ENCODE results near the gene KCNK15.
"Not testable (repeated sequence)": the region's sequence is repeated elsewhere in the genome, so short reads cannot be mapped to it uniquely, and the experiment has no call there.

The KCNK15 gene

DNA sequence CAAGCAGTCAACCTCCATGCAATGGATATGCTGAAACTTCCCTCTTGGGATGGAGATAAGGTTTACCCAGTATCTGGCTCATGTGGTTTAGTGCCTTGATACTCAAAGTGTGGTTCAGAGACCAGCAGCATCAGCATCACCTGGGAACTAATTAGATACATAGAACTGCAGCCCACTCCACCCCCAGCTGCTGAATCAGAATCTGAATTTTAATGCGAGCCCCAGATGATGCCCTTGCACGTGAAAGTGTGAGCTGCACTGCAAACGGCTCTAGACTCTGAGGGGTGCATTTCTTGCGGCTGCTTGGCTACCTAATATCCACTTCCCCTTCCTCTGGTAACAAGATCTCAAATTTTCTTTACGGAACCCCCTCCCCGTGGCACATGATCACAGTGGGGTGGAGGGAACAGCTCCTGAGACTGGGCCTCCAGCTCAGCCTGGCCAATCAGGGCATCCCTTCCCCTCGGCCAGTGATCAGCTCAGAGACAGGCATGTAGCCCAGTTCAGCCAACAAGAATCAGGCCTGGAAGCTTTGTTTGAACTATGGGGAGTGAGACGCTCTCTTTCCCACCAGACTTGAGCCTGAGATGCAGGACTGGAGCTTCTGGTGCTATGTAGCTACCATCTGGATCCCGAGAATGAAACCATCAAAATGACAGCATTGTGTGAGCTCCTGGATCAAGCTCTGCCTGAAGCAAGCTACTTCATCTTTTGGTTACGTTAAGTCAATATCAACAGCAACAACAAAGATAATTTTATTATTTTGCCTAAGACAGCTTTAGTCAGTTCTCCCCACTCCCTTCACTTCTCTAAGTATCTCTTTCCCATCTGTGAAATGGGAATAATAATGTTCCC, 12.8 kb downstream of the KCNK15 start:
- DNase-seq (ENCODE audit: low spot score), result no peak

DNA sequence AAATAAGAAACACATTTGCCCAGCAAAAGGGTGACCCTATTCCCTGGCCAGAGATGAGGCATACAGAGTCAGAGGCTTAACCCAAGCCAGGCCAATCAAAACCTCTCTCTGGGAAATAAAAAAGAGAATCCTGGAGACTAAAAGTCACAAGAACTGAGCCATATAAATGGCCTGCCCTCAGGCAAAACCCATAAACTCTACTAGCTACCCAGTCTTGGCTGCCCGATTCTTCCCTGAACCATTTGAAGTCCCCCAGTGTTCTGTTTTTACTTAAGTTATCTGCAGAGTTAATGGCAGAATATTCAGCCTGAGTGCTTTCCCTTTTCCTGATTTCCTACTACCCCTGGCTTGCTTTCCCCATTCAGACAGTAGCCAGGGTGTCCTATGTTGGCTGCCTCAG, 13.9 kb downstream of the KCNK15 start:
- DNase-seq (ENCODE audit: low spot score), result no peak

DNA sequence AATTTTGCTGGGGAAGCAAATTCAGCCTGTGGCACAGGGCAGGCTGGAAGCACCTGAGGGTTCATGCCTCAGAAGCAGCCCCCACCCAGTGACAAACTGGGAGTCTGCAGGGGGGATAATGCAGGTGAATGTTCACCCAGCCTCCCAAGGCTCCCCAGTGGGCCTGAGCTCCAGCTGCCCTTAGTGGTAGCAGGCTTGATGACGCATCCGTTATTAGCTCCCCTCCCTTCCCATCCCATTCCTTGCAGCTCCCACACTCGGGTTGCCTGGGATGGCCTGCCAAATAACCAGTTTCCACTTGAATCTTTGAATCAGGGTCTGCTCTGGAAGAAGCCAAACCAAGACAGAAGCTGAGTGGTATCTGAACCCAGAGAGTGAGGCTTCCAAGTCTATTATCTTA, 15.8 kb downstream of the KCNK15 start:
- DNase-seq (ENCODE audit: low spot score), result no peak

DNA sequence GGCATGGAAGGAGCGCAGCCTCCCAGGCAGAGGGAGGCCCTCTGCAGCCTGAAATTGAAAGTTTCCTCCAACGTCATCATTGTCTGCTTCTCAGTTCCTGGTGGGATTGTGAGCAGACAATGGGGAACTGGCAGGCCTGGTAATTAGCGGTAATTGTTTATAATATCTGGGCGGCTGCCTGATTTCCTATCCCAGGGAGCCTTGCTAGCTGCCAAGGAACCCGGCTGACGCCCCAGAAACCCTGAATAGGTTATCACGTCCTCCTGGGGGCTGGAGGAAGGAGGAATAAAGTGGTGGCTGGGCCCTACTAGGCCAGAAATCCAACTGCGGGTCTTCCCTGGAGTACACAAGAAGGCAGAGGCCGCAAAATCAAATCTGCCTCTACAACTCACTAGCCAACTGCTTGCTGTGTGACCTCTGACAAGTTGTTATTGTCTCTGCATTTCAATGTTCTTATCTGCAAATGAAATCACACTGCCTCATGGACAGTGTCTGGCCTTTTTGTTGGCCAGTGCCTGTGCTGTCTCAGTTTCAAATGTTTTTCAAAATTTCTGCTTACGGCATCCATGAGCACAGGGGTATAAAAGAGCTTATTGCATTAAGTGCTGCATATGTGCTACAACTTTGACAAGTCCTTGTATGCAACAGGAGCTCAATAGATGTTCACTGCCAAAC, 16.9 kb downstream of the KCNK15 start:
- DNase-seq (ENCODE audit: low spot score), result no peak

DNA sequence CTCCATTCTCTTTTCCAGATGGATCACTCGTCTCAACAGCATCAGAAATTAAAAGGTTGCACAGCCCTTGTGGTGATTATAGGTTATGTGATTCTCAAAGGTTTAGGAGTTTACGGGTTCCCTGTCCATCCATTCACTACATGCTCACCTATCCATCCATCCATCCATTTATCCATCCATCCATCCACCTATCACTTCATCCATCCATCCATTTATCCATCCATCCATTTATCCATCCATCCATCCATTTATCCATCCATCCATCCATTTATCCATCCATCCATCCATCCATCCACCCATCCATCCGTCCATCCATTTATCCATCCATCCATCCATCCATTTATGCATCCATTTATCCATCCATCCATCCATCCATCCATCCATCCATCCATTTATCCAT, 18.1 kb downstream of the KCNK15 start:
- not testable (repeated sequence) for DNase-seq (ENCODE audit: low spot score)

DNA sequence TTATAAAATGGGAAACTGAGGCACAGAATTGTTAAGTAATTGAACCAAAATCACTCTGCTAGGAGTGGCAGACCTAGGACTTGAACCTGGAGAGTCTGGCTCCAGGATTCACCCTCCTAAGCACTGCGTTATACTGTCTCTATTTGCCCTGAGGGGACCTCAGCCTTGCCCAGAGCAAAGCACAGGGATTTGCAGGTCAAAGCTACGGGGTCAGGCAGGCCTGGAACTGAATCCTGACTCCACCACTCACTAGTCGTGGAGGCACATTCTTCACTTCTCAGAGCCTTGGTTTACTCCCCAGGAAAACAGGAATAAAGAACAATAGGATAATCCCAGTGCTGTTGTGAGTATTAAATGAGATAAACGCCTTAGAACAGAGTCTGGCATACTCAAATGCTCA, 19.4 kb downstream of the KCNK15 start:
- DNase-seq (ENCODE audit: low spot score), result no peak

DNA sequence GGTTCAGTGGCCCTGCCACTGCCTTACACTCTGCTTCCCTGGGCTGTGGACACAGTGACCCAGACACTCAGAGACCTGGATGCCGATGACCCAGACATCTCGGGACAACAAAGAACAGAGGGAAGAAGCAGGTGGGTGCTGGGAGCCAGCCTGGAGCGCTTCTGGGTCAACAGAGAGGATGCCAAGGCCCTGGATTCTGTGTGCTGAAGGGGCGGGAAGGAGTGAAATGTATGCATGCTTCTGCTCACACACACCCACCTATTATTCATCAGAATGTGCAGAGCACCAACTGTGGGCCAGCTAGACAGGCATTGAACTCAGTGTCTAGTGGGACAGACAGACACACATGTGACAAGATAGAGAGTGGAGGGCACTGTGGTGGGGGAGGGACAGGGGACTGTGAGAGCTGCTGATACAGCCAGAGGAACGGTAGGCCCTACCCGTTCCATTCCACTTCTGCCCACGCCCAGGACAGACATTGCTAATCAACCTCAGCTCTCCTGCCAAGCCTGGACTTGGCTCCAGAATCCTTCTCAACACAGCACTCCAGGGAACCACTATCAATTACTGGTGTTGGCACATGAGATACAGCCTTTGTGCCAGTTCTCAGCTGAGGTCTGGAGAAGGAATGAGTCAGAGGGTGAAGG, 20.2 kb downstream of the KCNK15 start:
- DNase-seq (ENCODE audit: low spot score), result no peak

DNA sequence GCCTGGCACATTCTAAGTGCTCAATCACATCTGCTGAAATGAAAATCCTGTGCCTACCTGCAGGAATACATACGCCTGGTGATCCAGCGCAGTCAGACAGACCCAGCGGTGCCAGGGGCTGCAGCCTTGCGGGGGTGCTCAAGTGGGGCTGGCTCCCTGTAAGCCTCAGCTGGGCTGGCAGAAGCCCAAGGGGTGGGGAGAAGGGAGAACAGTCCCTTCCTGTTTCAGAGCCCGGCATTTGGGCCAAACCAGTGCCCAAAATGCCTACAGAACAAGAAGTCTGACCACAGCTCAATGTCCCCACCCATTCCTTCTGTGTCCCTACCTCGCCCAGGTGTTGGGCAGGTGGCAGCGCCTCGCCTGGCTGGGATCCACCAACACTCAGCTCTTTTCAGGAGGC, 22.6 kb downstream of the KCNK15 start:
- no peak for DNase-seq (ENCODE audit: low spot score)

DNA sequence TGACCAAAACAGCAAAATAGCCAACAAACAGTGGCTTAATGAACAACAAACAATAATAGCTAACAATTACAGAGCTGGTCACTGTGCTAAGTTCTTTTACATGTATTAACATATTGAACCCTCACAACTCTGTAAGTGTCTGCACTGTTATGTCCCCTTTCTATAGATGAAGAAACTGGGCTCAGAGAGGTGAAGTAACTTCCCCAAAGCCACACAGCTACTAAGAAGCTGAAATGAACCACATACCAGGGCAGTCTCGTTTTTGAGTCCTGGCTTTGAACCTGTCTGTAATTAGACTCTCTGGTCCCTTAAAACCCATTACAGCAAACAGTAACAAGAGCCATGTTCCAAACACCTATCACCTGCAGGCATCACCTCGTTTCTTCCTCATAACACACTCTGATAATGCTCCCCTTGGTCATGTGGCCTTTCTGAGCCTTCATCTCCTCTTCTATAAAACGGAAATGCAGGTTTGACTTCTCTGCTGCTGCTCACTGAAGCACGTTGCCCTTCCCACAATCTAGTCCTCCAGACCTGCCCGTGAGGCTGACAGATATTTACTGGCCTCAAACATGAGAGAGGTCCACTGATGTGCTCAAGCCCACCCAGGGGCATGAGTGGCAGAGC, 23.3 kb downstream of the KCNK15 start:
- no peak for DNase-seq (ENCODE audit: low spot score)

DNA sequence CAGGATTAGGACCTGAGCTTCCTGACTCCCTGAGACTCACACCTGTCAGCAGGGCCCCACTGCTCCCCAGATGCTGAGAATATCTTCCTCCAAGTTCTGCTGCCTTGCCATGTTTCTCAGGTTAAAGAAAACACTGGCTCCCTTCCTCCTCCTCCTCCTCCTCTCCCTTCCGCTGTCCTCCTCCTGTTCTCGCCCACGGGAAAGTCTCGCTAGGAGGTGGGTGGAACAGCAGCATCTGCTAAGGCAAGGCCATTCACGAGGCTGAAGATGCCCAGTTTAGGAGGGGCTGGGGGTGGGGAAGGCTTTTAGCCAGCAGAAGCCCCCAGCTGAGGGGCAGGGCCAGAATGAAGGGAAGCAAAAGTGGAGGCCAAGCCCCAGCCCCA, 23.8 kb downstream of the KCNK15 start:
- no peak for DNase-seq (ENCODE audit: low spot score)

DNA sequence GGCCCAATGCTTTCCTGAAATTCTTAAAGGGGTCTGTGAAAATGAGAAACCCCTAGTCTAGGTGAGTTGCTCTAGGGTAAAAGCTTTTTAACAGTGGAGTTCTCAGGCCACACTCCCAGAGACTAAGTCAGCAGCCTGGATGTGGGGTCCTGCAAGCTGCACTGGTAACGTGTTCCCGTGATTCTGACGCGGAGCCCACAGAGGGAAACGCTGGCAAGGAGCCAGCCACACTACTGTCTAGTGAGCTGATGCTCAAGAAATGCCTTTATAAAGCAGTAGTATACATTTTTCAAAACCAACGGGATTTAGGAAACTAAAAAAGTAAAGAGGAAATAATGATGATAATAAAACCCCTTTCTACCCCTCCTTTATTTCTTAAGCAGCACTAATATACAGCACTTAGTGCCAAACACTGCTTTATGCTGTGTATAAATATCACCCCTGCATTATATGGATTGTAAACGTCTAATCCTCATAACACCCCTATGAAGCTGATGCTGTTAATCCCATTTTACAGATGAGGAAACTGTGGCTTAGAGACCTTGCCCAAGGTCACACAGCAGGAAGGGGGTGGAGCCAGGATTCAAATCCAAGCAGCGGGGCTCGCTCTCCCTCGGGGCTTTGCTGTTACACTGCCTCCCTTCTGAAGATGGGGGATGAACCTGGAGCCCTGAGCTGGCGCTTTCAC, 25.0 kb downstream of the KCNK15 start:
- no peak for DNase-seq (ENCODE audit: low spot score)

DNA sequence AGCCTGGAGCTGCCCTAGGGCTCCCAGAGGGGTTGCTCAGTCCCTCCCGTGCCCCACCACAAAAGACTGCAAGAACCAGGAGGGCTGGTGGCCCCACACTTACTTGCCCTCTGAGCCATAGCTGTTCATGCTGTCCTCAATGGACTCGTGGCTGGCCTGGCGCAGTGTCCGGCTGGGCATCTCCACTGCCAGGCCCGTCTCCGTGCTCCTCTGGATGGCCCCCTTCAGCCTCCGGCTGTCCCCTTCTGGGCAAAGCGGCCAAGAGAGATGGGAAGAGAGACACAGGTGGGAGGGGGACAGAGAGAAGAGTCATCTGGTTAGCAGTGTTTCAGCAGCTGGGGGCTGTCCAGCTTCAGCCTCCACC, 25.5 kb downstream of the KCNK15 start:
- DNase-seq (ENCODE audit: low spot score), result no peak

DNA sequence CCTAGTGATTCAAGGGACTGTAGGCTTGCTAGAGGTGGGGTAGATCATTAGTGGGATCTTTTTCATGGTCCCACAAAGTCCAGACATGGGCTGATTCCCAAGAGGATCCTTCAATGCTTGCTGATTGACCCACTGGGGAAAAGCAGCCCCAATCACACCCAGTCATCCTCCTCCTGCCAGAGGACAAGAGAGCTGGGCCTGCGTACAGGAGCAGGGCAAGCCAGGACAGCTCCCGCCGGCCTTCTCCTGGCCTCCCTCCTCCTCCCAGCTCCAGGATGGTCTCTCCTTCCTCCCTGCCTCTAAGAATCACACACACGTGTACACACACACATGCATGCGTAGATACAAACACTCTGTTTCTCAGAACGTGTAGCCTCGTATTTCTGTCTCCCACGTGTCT, 27.0 kb downstream of the KCNK15 start:
- no peak for DNase-seq (ENCODE audit: low spot score)

DNA sequence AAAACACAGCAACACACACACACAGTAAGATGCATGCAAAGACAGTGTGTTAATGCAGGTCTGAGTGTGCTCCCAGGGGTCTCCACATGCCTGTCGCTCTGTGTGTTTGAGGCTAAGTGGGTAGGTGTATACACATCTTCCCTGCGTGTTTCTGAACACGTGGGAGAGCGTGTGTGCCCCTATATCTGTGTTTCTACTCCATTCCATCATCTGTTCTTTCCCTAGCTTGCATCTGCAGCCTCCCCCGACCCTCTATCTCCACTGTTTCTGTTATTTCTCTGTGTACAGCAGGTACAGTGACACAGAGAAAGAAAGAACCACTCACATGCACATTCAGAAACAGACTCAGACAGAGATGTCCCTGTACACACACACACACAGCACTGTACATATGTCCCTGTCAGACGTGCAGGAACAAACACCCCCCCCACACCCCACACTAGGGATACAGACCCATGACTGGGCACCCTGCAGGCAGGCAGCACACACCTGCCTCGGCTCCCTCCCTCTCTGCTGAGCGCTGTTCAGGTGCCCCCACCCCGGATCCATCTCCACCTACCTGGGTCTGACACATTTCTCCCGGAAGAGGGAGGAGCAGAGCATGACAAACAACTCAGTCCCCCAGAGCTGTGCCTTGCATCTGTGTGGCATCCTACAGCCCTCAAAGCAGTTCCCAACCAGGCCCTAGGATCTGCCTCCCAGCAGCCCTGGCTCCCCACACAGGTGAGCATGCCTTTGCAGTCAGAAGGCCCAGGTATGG, 27.6 kb downstream of the KCNK15 start:
- no peak for DNase-seq (ENCODE audit: low spot score)

DNA sequence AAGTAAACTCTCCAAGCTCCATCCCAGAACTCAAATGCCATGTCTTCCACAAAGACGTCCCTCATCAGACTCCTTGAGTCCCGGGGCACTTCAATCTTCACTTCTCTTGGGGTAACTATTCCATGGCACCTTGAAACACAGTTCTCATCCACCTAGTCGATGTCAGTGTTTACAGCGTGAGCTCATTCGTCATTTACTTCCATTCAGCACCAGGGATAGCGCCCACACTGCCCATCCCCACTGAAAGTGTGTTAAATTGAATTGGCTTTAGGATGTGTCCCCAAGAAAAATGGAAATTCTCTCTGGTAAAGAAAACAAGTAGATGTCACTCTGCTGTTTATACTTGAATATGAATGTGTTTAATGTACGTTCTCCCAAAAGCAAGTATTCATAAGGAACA, 31.3 kb downstream of the KCNK15 start:
- peak; percentile 43 for DNase-seq (ENCODE audit: low spot score)

DNA sequence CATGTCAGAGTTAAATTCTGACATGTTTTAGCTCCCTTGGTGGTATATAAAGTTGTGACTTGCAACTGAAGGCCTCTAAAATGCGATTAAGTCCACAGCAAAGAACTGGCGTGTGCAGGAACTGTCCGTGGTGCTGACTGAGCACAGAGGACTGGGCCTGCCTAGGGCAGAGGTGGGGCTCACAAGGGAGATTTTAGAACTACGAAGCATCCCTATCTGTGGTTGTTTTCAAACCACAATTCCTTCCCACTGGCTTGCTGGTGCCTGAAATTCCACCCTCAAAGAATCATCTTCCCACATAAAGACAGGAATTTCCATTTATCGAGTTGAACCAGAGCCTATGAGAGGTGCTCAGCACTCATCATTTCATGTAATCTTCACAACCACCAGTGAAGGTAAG, 34.6 kb downstream of the KCNK15 start:
- peak; percentile 72 for DNase-seq (ENCODE audit: low spot score)

DNA sequence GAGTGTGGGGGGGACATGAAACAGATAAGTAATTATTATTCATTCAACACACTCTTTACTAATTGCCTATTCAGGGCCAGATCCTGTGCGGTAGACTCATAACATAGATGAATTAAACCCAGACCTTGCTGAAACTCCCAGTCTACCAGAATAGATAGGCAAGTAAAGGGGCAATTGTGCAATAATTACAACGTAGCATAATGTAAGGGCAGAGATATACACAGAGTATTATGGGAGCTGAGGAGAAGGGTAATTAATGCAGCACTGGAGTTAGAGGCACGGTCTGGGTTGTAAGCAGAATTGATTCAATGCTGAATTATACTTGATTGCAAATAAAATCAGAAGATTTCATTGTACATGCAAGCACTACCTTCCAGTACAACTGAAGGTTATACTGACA, 35.5 kb downstream of the KCNK15 start:
- no peak for DNase-seq (ENCODE audit: low spot score)

DNA sequence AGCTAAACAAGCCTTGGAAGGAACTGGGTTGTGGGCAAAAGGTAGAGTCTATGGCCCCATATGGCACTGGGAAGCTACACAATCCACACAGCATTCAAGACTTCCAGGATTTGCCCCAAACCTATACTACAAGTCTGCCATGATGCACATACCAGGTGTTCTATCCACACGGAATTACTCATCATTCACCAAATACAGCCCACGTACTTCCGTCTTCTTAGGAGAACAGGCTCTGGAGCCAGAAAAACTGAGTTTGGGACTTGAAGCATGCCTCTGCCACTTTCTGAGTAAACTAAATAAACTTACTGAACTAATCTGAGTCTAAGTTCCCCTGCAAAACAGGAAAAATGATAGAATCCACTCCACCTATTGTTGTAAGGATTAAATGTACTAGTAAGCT, 36.1 kb downstream of the KCNK15 start:
- no peak for DNase-seq (ENCODE audit: low spot score)

DNA sequence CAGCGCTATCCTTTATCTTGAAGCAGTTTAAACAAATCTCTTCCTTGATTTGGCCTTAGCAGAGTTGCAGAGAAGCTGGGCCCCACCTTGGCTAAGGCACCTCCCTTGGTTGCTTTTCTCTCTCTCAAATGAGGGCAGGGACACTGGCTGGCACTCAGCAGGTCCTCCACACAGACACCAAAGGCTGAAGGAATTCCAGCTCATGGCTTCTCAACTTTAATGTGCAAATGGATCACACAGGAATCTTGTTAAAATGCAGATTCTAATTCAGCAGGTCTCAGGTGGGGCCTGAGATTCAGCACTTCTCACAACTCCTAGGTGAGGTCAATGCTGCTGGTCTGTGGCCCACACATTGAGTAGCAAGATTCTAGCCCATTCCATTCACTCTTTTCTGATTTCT, 39.0 kb downstream of the KCNK15 start:
- DNase-seq (ENCODE audit: low spot score), result no peak

DNA sequence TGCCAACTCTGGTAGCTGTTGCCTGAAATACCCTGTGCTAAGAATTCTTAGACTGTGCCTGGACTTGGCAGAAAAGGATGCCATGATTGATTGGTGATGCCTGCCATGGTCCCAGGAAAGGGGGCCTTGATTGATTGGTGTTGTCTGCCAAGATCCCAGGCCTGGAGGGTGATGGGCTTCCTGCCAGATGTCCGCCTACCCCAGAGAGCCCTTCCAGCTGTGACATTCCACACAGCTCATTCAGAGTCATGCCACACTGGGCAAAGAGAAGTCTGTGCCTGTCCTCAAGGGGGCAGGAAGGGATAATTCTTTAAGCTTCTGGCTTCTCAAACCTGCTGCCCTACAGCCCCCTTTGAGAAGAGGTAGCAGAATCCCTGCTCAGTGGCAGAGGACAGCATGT, 40.1 kb downstream of the KCNK15 start:
- no peak for DNase-seq (ENCODE audit: low spot score)

DNA sequence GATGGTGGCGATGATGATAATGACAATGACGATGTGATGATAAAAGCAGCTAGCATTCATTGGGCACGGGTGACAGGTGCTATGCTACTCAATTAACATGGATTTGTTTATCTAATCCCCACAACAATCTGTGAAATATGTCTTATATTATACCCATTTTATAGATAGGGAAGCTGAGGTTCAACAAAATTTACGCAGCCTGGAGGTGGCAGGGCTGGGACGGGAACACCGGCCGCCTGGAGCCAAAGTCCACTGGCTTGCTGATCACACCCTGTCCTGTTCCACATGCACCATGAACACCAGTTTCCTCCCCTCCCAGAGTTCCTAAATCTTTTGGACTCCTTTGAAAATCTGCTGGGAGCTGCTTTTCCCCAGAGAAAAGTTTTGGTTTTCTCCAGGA, 41.6 kb downstream of the KCNK15 start:
- DNase-seq (ENCODE audit: low spot score), result no peak
